Fibroblast of pulmonary artery (primary cell): ENCODE results near the gene FANK1.
A peak's percentile ranks its signal among the peaks of the same experiment; 100 is the strongest.

Experiments
- DNase-seq: peaks from one replicate; pipeline ENCODE4 v3.0.0-alpha.2; 2010; ENCODE audit warnings: low read depth
- H3K4me3 ChIP-seq: replicated peaks from 2 replicates; pipeline ENCODE4 v1.5.1; 2011; ENCODE audit warnings: low read depth, mild to moderate bottlenecking, control low read depth, low read length, moderate library complexity
- TF ChIP-seq, protein P1 (sequence below): IDR thresholded peaks from 2 replicates; pipeline ENCODE4 v1.5.1; 2011; ENCODE audit warnings: mild to moderate bottlenecking, control low read depth, low read length, inconsistent platforms; ENCODE audit errors: missing control alignments

FANK1 gene

DNA sequence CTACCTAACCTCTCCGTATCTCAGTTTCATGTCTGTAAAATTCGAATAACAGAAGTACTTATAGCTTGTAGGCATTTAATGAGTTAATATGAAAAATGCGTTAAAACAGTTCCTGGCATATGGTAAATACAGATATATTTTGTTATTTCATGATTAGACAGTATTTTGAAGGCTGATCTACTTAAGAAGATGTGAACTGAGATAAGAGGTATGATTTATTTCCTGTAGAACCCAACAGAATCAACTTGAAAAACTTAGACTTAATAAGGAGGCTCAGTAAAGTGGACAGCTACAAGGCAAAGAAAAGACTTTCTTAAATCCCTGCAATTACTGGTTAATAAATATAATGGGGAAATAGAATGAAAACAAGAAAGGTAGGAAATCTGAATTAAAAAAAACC lies 103.3 kb downstream of the FANK1 start:
- H3K4me3 ChIP-seq, result no peak overlapping the region
- DNase-seq, result no peak
- TF ChIP-seq, protein P1, sequence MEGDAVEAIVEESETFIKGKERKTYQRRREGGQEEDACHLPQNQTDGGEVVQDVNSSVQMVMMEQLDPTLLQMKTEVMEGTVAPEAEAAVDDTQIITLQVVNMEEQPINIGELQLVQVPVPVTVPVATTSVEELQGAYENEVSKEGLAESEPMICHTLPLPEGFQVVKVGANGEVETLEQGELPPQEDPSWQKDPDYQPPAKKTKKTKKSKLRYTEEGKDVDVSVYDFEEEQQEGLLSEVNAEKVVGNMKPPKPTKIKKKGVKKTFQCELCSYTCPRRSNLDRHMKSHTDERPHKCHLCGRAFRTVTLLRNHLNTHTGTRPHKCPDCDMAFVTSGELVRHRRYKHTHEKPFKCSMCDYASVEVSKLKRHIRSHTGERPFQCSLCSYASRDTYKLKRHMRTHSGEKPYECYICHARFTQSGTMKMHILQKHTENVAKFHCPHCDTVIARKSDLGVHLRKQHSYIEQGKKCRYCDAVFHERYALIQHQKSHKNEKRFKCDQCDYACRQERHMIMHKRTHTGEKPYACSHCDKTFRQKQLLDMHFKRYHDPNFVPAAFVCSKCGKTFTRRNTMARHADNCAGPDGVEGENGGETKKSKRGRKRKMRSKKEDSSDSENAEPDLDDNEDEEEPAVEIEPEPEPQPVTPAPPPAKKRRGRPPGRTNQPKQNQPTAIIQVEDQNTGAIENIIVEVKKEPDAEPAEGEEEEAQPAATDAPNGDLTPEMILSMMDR, result no peak

- TF ChIP-seq, protein P1, result no peak
- DNase-seq, result peak; percentile 24
- H3K4me3 ChIP-seq, result no peak overlapping the region
Observed at GRCh38 chr10:126001576-126001975, 105.2 kb downstream of the FANK1 start.

DNA sequence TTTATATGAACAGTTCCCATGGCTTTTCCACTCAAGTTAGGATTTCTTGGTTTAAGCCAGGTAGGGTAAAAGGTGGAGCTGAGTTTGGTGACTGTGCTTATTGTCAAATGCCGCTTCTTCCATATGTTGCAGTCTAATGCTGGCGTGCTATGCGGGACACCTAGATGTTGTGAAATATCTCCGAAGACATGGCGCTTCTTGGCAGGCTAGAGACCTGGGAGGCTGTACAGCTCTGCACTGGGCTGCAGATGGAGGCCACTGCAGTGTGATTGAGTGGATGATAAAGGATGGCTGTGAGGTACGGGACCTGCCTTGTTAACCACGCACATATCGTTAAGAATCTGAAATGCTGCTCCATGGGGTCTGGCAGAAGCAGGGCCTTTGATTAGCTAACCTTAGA lies 108.4 kb downstream of the FANK1 start:
- TF ChIP-seq, protein P1, result no peak
- H3K4me3 ChIP-seq, result no peak overlapping the region
- no peak for DNase-seq

DNA sequence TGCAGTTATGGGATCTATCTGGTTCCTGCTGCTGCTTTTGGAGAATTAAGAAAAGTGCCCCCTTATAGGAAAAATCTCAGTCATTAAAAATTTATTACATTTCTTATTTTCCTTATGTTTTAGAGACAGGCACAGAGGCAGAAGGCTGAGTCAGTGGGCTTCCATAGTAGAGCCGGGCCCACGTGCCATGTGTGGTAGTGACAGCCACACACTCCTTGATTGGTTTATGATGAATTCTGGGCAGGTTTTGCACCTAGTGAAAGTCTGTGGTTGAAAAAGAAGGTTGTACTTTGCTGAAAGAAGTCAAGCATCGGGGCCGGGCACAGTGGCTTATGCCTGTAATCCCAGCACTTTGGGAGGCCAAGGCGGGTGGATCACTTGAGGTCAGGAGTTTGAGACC lies 109.9 kb downstream of the FANK1 start:
- H3K4me3 ChIP-seq, result no peak overlapping the region
- TF ChIP-seq, protein P1, result no peak
- no peak for DNase-seq

DNA sequence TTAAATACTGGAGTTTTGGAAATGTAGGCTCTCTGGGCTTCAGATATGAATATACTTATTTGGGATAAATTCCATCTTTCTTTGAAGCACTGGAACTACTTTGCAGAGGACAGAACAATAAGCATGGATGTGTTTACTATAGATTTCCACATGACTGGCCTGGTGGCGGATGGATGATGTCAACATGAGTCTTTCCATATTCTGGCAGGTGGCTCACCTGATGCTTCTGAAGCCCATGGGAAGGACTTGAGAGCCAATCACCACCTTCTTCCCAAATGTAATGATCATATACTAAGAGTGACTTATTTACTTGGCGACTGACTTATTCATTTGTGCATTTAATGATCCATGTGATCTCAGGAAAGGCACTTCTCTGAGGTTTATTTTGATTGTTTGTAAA lies 110.5 kb downstream of the FANK1 start:
- no peak for DNase-seq
- no peak overlapping the region for H3K4me3 ChIP-seq
- TF ChIP-seq, protein P1, result no peak

DNA sequence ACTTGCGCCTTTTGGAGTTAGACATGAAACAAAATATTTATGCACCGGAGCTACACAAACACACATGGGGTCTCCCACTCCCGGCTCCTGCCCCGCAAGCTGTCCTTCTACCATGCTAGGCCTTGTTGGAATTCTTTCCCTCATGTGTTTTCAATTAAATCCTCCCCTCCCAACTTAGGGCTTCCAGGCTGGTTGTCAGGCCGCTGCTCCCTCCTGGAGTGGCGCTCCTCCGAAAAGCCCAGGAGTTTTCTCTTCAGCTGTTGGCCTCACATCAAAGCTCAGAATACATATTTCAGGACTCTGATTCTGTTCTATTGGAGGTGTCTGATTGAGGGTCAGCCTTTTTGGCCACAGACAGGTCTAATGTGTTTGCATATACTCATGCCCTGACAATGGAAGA lies 113.3 kb downstream of the FANK1 start:
- TF ChIP-seq, protein P1, result no peak
- DNase-seq, result no peak
- H3K4me3 ChIP-seq, result no peak overlapping the region

DNA sequence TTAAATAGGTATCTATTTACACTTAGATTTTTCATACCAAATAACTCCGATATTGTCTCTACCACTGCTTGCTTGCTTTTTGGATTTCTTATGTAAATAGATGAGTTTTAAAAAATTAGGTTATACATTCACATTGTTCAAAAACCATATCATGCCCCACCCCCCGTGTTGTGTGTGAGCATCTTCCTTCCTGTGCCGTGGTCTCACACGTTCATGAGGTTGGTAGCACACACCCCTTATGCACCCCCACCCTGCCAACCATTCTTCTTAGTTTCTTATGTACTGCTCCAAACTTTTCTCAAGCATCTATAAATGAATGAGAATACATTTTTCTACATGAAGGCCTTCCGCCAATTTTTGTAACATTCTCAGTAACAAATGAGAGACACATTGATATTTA lies 115.6 kb downstream of the FANK1 start:
- H3K4me3 ChIP-seq, result no peak overlapping the region
- DNase-seq, result no peak
- TF ChIP-seq, protein P1, result no peak
